K562 (cell line): ENCODE data around the gene S1PR1. TPM values are rescaled to one million over a fixed set of nuclear protein-coding genes. Genes with fewer than 3 reads are reported as not detected.

Source experiments
- EP300 ChIP-seq: IDR thresholded peaks from 2 replicates; pipeline ENCODE4 v1.6.1; 2012; ENCODE audit warnings: low read length, improper control_type of control experiment
- MNT ChIP-seq, 2 experiments: fragments of 450-650 bp; conservative IDR thresholded peaks; 2 replicates each; pipeline ENCODE4 v1.6.1; 2017; ENCODE audit warnings: mild to moderate bottlenecking in 2 of 2, moderate library complexity in 2 of 2
- RBM15 ChIP-seq: fragments of 200-400 bp; formaldehyde crosslinking; IDR thresholded peaks from 2 replicates; pipeline ENCODE4 v1.6.1; 2018; ENCODE audit warnings: mild to moderate bottlenecking, low read length, moderate library complexity; ENCODE audit not compliant: insufficient read depth
- SAP30 ChIP-seq: fragments of 200-600 bp; sonication (generic); IDR thresholded peaks from 2 replicates; pipeline ENCODE4 v1.6.1; 2012; ENCODE audit warnings: borderline replicate concordance, low read depth, mild to moderate bottlenecking, moderate library complexity, low read length, control low read depth, inconsistent platforms; ENCODE audit not compliant: insufficient read depth, poor library complexity, severe bottlenecking
- TAF7 ChIP-seq: fragments of 450-650 bp; IDR thresholded peaks from 2 replicates; pipeline ENCODE4 v1.6.1; 2016; ENCODE audit warnings: missing genetic modification characterization, missing compliant biosample characterization
- TAF9B ChIP-seq: fragments of 450-650 bp; IDR thresholded peaks from 2 replicates; pipeline ENCODE4 v1.6.1; 2018; ENCODE audit warnings: mild to moderate bottlenecking; ENCODE audit not compliant: partially characterized antibody
- ZNF512 ChIP-seq: IDR thresholded peaks from 2 replicates; pipeline ENCODE4 v1.6.1; 2016; ENCODE audit warnings: missing genetic modification characterization, missing compliant biosample characterization
- polyA plus RNA-seq, 8 experiments: library from polyadenylated mRNA; depleted of rRNA in 4 of 8; stranded (reverse) in 5 of 8; unstranded in 3 of 8; fragments of >200 nt; fragmentation: Nextera tagmentation in 2 of 8; fragmentation: Illumina TruSeq in 1 of 8; extraction: Ambion mirVana in 2 of 8; extraction: Trizol in 1 of 8; gene quantifications; 2 replicates each; pipeline versions ENCODE4 v1.2.1 to v1.2.3, GENCODE V29; 2011 to 2014; ENCODE audit warnings: inconsistent platforms in 1 of 8, missing spikeins in 1 of 8
- total RNA-seq, 7 experiments: library from RNA; depleted of rRNA in 6 of 7; stranded (reverse); fragments of >200 nt in 6 of 7; fragmentation: Illumina TruSeq in 2 of 7; extraction: Trizol in 2 of 7; gene quantifications; 2 replicates each; pipeline versions ENCODE4 v1.2.1 to v1.2.3, GENCODE V29; 2011 to 2021; ENCODE audit warnings: low replicate concordance in 1 of 7
- TF ChIP-seq, protein P1 (sequence below): fragments of 450-650 bp; formaldehyde crosslinking; IDR thresholded peaks from 2 replicates; pipeline ENCODE4 v1.4.0; 2022; ENCODE audit warnings: missing genetic modification characterization

Gene S1PR1
- total and polyA plus RNA-seq, 9 of the 15 experiments (the other 6 are each of a cell fraction or from before 2014, with no cell fraction given): 0.22 to 1.2 (median 0.43) TPM

GRCh38 chr1:101247404-101248287 lies 10.8 kb downstream of the S1PR1 start (continued):
- TF ChIP-seq, protein P1, sequence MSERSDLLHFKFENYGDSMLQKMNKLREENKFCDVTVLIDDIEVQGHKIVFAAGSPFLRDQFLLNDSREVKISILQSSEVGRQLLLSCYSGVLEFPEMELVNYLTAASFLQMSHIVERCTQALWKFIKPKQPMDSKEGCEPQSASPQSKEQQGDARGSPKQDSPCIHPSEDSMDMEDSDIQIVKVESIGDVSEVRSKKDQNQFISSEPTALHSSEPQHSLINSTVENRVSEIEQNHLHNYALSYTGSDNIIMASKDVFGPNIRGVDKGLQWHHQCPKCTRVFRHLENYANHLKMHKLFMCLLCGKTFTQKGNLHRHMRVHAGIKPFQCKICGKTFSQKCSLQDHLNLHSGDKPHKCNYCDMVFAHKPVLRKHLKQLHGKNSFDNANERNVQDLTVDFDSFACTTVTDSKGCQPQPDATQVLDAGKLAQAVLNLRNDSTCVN (CRISPR knock-in tag): no peak
- TF ChIP-seq RBM15 (no peak), ZNF512 (tag) (no peak), SAP30 (no peak), TAF7 (tag) (no peak), MNT (conservative IDR thresholded peaks at IDR 0.05) (no peak), TAF9B (no peak), EP300 (no peak)
